DOHH2 (cell line): ENCODE data around the gene HDAC4.

ENCODE experiments used
- H3F3A ChIP-seq: fragments of 200-600 bp; sonication (generic), shearing (Covaris generic); 2 replicates; pipeline ENCODE4 v1.6.0; 2016; ENCODE audit warnings: antibody characterized with exemption, mild to moderate bottlenecking; ENCODE audit not compliant: control insufficient read depth, insufficient read depth
- H3K27ac ChIP-seq: fragments of 200-600 bp; sonication (generic); 2 replicates; pipeline ENCODE4 v1.5.1; 2014; ENCODE audit warnings: low read depth, mild to moderate bottlenecking, low read length, moderate library complexity
- H3K27me3 ChIP-seq: fragments of 200-600 bp; sonication (generic); 2 replicates; pipeline ENCODE4 v1.6.1; 2014; ENCODE audit warnings: mild to moderate bottlenecking, low read length, mixed read lengths; ENCODE audit not compliant: control insufficient read depth
- H3K36me3 ChIP-seq: fragments of 200-600 bp; sonication (generic); 2 replicates; pipeline ENCODE4 v1.6.1; 2014; ENCODE audit warnings: mild to moderate bottlenecking, low read length, moderate library complexity, mixed read lengths; ENCODE audit not compliant: control insufficient read depth
- H3K4me1 ChIP-seq: fragments of 200-600 bp; sonication (generic); 2 replicates; pipeline ENCODE4 v1.6.1; 2014; ENCODE audit warnings: mild to moderate bottlenecking, low read length, mixed read lengths; ENCODE audit not compliant: control insufficient read depth
- H3K4me2 ChIP-seq: fragments of 200-600 bp; sonication (generic); 2 replicates; pipeline ENCODE4 v1.6.0; 2014; ENCODE audit warnings: mild to moderate bottlenecking, low read length, moderate library complexity
- H3K4me3 ChIP-seq: fragments of 200-600 bp; sonication (generic); 2 replicates; pipeline ENCODE4 v1.5.1; 2014; ENCODE audit warnings: mild to moderate bottlenecking, low read length, mixed read lengths
- H3K79me2 ChIP-seq: fragments of 200-600 bp; sonication (generic); 2 replicates; pipeline ENCODE4 v1.6.1; 2014; ENCODE audit warnings: mild to moderate bottlenecking, low read length, mixed read lengths; ENCODE audit not compliant: control insufficient read depth
- H3K9me2 ChIP-seq: fragments of 200-600 bp; sonication (generic); replicated peaks from 2 replicates; pipeline ENCODE4 v1.6.1; 2014; ENCODE audit warnings: mild to moderate bottlenecking, low read length, mixed read lengths; ENCODE audit not compliant: control insufficient read depth
- H3K9me3 ChIP-seq: fragments of 200-600 bp; sonication (generic); 2 replicates; pipeline ENCODE4 v1.6.1; 2014; ENCODE audit warnings: antibody characterized with exemption, low read length, mixed read lengths; ENCODE audit not compliant: control insufficient read depth, insufficient read depth
- H4K20me1 ChIP-seq: fragments of 200-600 bp; sonication (generic); 2 replicates; pipeline ENCODE4 v1.6.0; 2014; ENCODE audit warnings: low read depth, mild to moderate bottlenecking, antibody characterized with exemption, low read length, moderate library complexity; ENCODE audit not compliant: control insufficient read depth, insufficient read depth
- EZH2phosphoT487 ChIP-seq: fragments of 200-600 bp; sonication (generic); IDR thresholded peaks from 2 replicates; pipeline ENCODE4 v1.6.1; 2017; ENCODE audit warnings: borderline replicate concordance, mild to moderate bottlenecking, antibody characterized with exemption, low read length, moderate library complexity, mixed read lengths
- TF ChIP-seq, protein P1 (sequence below): fragments of 200-600 bp; sonication (generic); IDR thresholded peaks from one replicate; pipeline ENCODE4 v1.5.1; 2014; ENCODE audit warnings: antibody characterized with exemption, mild to moderate bottlenecking, low read depth, low read length; ENCODE audit not compliant: poor library complexity, severe bottlenecking

Gene HDAC4

GRCh38 chr2:239130041-239130440 is 270.8 kb downstream of the HDAC4 start:
- H3K4me1 ChIP-seq: no peaks in the 10 kb centered on the region
- no peaks in the 10 kb centered on the region for H3F3A ChIP-seq
- TF ChIP-seq, protein P1, sequence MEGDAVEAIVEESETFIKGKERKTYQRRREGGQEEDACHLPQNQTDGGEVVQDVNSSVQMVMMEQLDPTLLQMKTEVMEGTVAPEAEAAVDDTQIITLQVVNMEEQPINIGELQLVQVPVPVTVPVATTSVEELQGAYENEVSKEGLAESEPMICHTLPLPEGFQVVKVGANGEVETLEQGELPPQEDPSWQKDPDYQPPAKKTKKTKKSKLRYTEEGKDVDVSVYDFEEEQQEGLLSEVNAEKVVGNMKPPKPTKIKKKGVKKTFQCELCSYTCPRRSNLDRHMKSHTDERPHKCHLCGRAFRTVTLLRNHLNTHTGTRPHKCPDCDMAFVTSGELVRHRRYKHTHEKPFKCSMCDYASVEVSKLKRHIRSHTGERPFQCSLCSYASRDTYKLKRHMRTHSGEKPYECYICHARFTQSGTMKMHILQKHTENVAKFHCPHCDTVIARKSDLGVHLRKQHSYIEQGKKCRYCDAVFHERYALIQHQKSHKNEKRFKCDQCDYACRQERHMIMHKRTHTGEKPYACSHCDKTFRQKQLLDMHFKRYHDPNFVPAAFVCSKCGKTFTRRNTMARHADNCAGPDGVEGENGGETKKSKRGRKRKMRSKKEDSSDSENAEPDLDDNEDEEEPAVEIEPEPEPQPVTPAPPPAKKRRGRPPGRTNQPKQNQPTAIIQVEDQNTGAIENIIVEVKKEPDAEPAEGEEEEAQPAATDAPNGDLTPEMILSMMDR: no peak
- no peak for TF ChIP-seq EZH2phosphoT487
- no peaks in the 10 kb centered on the region for H4K20me1 ChIP-seq
- H3K9me2 ChIP-seq: no peaks in the 10 kb centered on the region
- H3K27me3 ChIP-seq: no peaks in the 10 kb centered on the region
- no peak overlapping the region for H3K4me2 ChIP-seq
- H3K79me2 ChIP-seq: no peaks in the 10 kb centered on the region
- H3K36me3 ChIP-seq: peaks cover 4% of the 10 kb centered on the region; the same call in 1 of the 2 replicates
- no peaks in the 10 kb centered on the region for H3K9me3 ChIP-seq
- no peak overlapping the region for H3K4me3 ChIP-seq
- H3K27ac ChIP-seq: no peak overlapping the region

DNA sequence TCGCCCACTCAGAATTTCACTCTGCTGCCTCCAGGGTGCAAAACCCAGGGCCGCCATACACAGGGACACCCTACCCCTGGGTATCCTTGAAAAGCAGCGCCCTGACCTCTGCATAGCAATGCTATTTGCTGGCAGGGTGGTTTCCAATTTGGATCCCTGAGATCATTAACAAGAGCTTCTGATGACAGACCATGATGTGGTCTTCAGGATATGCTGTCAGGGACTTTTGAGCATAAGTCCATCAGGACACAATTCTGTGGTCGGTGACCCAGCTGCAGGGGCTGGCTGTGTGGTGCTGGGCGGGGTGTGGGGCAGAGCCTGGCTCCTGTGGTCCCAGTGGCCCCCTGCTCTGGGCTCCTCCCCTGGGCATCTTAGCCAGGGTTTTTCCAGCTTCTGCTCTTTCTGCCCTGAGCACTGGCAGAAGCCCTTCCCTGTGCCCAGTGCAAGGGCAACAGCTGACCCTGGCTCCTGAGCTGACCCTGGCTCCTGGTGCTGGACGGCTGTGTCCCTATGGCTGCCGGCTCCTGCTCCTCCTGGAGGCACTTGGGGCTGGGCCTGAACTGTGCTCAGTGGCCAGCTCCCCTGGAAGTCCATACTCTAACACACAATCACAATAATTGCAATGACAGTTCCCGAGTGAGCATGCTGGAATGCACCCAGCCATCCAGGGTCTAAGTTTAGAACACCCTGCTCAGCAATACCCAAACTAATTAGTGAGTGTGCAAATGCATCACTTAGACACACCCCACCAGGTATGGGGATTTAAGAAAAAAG is 271.5 kb downstream of the HDAC4 start:
- TF ChIP-seq EZH2phosphoT487: no peak
- TF ChIP-seq, protein P1: no peak
- H3K79me2 ChIP-seq: no peaks in the 10 kb centered on the region
- H3K4me3 ChIP-seq: no peak overlapping the region
- H3K27me3 ChIP-seq: no peaks in the 10 kb centered on the region
- no peak overlapping the region for H3K27ac ChIP-seq
- no peaks in the 10 kb centered on the region for H3F3A ChIP-seq
- no peaks in the 10 kb centered on the region for H4K20me1 ChIP-seq
- H3K4me2 ChIP-seq: no peak overlapping the region
- no peaks in the 10 kb centered on the region for H3K4me1 ChIP-seq
- no peaks in the 10 kb centered on the region for H3K9me3 ChIP-seq
- no peaks in the 10 kb centered on the region for H3K9me2 ChIP-seq
- peaks cover 9% of the 10 kb centered on the region; the same call in 1 of the 2 replicates for H3K36me3 ChIP-seq

GRCh38 chr2:239128706-239129105 is 272.1 kb downstream of the HDAC4 start:
- no peaks in the 10 kb centered on the region for H4K20me1 ChIP-seq
- H3K9me2 ChIP-seq: no peaks in the 10 kb centered on the region
- no peak overlapping the region for H3K4me3 ChIP-seq
- H3K27ac ChIP-seq: no peak overlapping the region
- no peaks in the 10 kb centered on the region for H3K79me2 ChIP-seq
- peaks cover 9% of the 10 kb centered on the region; the same call in 1 of the 2 replicates for H3K36me3 ChIP-seq
- no peaks in the 10 kb centered on the region for H3F3A ChIP-seq
- no peaks in the 10 kb centered on the region for H3K27me3 ChIP-seq
- no peak for TF ChIP-seq EZH2phosphoT487
- TF ChIP-seq, protein P1: no peak
- no peak overlapping the region for H3K4me2 ChIP-seq
- no peaks in the 10 kb centered on the region for H3K4me1 ChIP-seq
- no peaks in the 10 kb centered on the region for H3K9me3 ChIP-seq
